Neural progenitor cell (in vitro differentiated cells): ENCODE measurements around the gene SPTB.

Experiments used
- EZH2 ChIP-seq: fragments of 200-600 bp; sonication (generic); IDR thresholded peaks from 2 replicates; pipeline ENCODE4 v1.6.1; 2017; ENCODE audit warnings: antibody characterized with exemption, mild to moderate bottlenecking, moderate library complexity
- EZH2phosphoT487 ChIP-seq: fragments of 200-600 bp; sonication (generic); IDR thresholded peaks from 2 replicates; pipeline ENCODE4 v1.6.1; 2017; ENCODE audit warnings: antibody characterized with exemption
- TF ChIP-seq, protein P1 (sequence below): fragments of 200-600 bp; sonication (generic); IDR thresholded peaks from 2 replicates; pipeline ENCODE4 v1.5.1; 2017; ENCODE audit warnings: antibody characterized with exemption, mild to moderate bottlenecking

DNA sequence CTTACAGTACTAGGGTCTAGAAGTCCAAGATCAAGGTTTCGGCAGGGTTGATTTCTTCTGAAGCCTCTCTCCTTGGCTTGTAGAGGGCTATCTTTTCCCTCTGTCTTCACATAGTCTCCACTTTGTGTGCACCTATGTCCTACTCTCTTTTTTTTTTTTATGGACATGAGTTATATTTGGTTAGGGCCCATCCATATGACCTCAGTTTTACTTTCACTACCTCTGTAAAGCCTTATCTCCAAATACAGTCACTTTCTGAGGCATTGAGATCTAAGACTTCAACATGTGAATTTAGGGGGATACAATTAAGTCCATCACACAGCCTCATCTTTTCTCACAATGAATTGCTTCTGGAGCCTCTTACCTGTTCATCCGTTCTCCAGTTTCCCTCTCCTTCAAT is 5.9 kb upstream of the SPTB start:
- TF ChIP-seq, protein P1, sequence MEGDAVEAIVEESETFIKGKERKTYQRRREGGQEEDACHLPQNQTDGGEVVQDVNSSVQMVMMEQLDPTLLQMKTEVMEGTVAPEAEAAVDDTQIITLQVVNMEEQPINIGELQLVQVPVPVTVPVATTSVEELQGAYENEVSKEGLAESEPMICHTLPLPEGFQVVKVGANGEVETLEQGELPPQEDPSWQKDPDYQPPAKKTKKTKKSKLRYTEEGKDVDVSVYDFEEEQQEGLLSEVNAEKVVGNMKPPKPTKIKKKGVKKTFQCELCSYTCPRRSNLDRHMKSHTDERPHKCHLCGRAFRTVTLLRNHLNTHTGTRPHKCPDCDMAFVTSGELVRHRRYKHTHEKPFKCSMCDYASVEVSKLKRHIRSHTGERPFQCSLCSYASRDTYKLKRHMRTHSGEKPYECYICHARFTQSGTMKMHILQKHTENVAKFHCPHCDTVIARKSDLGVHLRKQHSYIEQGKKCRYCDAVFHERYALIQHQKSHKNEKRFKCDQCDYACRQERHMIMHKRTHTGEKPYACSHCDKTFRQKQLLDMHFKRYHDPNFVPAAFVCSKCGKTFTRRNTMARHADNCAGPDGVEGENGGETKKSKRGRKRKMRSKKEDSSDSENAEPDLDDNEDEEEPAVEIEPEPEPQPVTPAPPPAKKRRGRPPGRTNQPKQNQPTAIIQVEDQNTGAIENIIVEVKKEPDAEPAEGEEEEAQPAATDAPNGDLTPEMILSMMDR, result no peak
- TF ChIP-seq EZH2 (no peak), EZH2phosphoT487 (no peak)
